Measurements from ENCODE around the gene MUCL3.
A peak's percentile ranks its signal among the peaks of the same experiment; 100 is the strongest.
"Not testable (repeated sequence)": the region's sequence is repeated elsewhere in the genome, so short reads cannot be mapped to it uniquely, and the experiment has no call there.

Gene MUCL3

GRCh38 chr6:30965140-30965601 is 24.4 kb downstream of the MUCL3 start:
- intact Hi-C loops (cut with DNase I) = no loop called here

GRCh38 chr6:30966154-30966553 is 25.4 kb downstream of the MUCL3 start:
- no peak for DNase-seq
- intact Hi-C loops (cut with DNase I) = no loop called here

More at GRCh38 chr6:30965140-30965601, 24.4 kb downstream of the MUCL3 start:
- no peak for DNase-seq

GRCh38 chr6:30969171-30969570 is 28.4 kb downstream of the MUCL3 start:
- intact Hi-C loops (cut with DNase I) = not testable (repeated sequence)
- peak in 12 of 42 donors; percentile 15 to 40 (median 25) for DNase-seq

- DNase-seq = no peak
- intact Hi-C loops (cut with DNase I) = no loop called here
Measured at GRCh38 chr6:30970946-30971345, 30.2 kb downstream of the MUCL3 start.

- intact Hi-C loops (cut with DNase I) = no loop called here
- no peak for DNase-seq
Measured at GRCh38 chr6:30972816-30973215, 32.0 kb downstream of the MUCL3 start.

- DNase-seq = no peak
- intact Hi-C loops (cut with DNase I) = no loop called here
Measured at GRCh38 chr6:30974490-30975252, 33.9 kb downstream of the MUCL3 start.

- intact Hi-C loops (cut with DNase I) = no loop called here
- DNase-seq = no peak
Measured at GRCh38 chr6:30979141-30979540, 38.4 kb downstream of the MUCL3 start.

- intact Hi-C loops (cut with DNase I) = no loop called here
- no peak for DNase-seq
Measured at GRCh38 chr6:30979690-30980089, 38.9 kb downstream of the MUCL3 start.

- intact Hi-C loops (cut with DNase I) = no loop called here
- no peak for DNase-seq
Measured at GRCh38 chr6:30981942-30982772, 41.4 kb downstream of the MUCL3 start.

GRCh38 chr6:30983439-30983838 is 42.7 kb downstream of the MUCL3 start, which contains the start of gene MUC21:
MUC21 (plus strand) TSS chr6:30983718; CDS start chr6:30983959, 241 bp downstream.
- intact Hi-C loops (cut with DNase I) = no loop called here
- DNase-seq = no peak

- intact Hi-C loops (cut with DNase I) = no loop called here
- no peak for DNase-seq
Measured at GRCh38 chr6:30985490-30985889, 44.7 kb downstream of the MUCL3 start.

- DNase-seq = no peak
- intact Hi-C loops (cut with DNase I) = no loop called here
Measured at GRCh38 chr6:30987304-30987703, 46.5 kb downstream of the MUCL3 start.

- no peak for DNase-seq
- intact Hi-C loops (cut with DNase I) = no loop called here
Measured at GRCh38 chr6:30988209-30988825, 47.5 kb downstream of the MUCL3 start.

GRCh38 chr6:30990422-30991086 is 49.8 kb downstream of the MUCL3 start:
- DNase-seq = no peak
- intact Hi-C loops (cut with DNase I) = no loop called here

GRCh38 chr6:30991891-30992290 is 51.1 kb downstream of the MUCL3 start:
- intact Hi-C loops (cut with DNase I) = no loop called here

GRCh38 chr6:30997301-30997700 is 56.5 kb downstream of the MUCL3 start:
- no peak for DNase-seq

More at GRCh38 chr6:30991891-30992290, 51.1 kb downstream of the MUCL3 start:
- no peak for DNase-seq

GRCh38 chr6:30998785-30999184 is 58.0 kb downstream of the MUCL3 start:
- DNase-seq = no peak
- intact Hi-C loops (cut with DNase I) = no loop called here

More at GRCh38 chr6:30997301-30997700, 56.5 kb downstream of the MUCL3 start:
- intact Hi-C loops (cut with DNase I) = no loop called here

GRCh38 chr6:31000067-31000860 is 59.5 kb downstream of the MUCL3 start:
- DNase-seq; intact Hi-C loops (cut with DNase I): not testable (repeated sequence)
